Activated CD8-positive, alpha-beta T cell treated with anti-CD3 and anti-CD28 coated beads for 36 hours (primary cell): ENCODE results near the gene SHISAL2A. TPM values are rescaled to one million over a fixed set of nuclear protein-coding genes. Genes with fewer than 3 reads are reported as not detected.

Experiments used
- ATAC-seq: fragments of 200-7000 bp; cut with Tn5 transposase; one replicate; pipeline ENCODE4 v1.10.0; 2021; ENCODE audit warnings: mild to moderate bottlenecking, moderate library complexity
- CTCF ChIA-PET: fragments of 350-600 bp; sonication (Branson Sonifier 250); formaldehyde crosslinking; loops from one replicate; lab custom pipeline; 2021; ENCODE audit warnings: antibody characterized with exemption; lab: Charles Lee
- POLR2A ChIA-PET: fragments of 350-600 bp; sonication (Branson Sonifier 250); formaldehyde crosslinking; loops from one replicate; lab custom pipeline; 2021; ENCODE audit warnings: antibody characterized with exemption; lab: Charles Lee
- DNase-seq: peaks from one replicate; pipeline ENCODE4 v3.0.0-alpha.2; 2020
- H3K27ac Mint-ChIP-seq: one replicate; pipeline ENCODE4 v1.8.0; 2021; ENCODE audit warnings: mild to moderate bottlenecking, mixed read lengths
- H3K27me3 Mint-ChIP-seq: one replicate; pipeline ENCODE4 v1.8.0; 2021; ENCODE audit warnings: mixed read lengths
- H3K36me3 Mint-ChIP-seq: one replicate; pipeline ENCODE4 v1.8.0; 2021; ENCODE audit warnings: low read depth, mixed read lengths
- H3K4me1 Mint-ChIP-seq: one replicate; pipeline ENCODE4 v1.8.0; 2021; ENCODE audit warnings: low read depth, mixed read lengths
- H3K4me3 Mint-ChIP-seq: one replicate; pipeline ENCODE4 v1.8.0; 2021; ENCODE audit warnings: mild to moderate bottlenecking, moderate library complexity, mixed read lengths
- H3K9me3 Mint-ChIP-seq: one replicate; pipeline ENCODE4 v1.8.0; 2021; ENCODE audit warnings: mixed read lengths
- intact Hi-C: fragments of 100-400 bp; cut with micrococcal nuclease; formaldehyde crosslinking; loops from one replicate; pipeline ENCODE4 v1.10.0; 2022
- total RNA-seq, 2 experiments: library from RNA; stranded (reverse); gene quantifications; one replicate each; pipeline ENCODE4 v1.2.3, GENCODE V29; 2021
- TF ChIP-seq, protein P1 (sequence below): fragments of 200-600 bp; IDR thresholded peaks from one replicate; pipeline ENCODE4 v1.8.0; 2022; ENCODE audit warnings: antibody characterized with exemption, mild to moderate bottlenecking

The SHISAL2A gene
- total RNA-seq, 2 experiments from 2014 or later, result 14.6 to 16.2 TPM

DNA sequence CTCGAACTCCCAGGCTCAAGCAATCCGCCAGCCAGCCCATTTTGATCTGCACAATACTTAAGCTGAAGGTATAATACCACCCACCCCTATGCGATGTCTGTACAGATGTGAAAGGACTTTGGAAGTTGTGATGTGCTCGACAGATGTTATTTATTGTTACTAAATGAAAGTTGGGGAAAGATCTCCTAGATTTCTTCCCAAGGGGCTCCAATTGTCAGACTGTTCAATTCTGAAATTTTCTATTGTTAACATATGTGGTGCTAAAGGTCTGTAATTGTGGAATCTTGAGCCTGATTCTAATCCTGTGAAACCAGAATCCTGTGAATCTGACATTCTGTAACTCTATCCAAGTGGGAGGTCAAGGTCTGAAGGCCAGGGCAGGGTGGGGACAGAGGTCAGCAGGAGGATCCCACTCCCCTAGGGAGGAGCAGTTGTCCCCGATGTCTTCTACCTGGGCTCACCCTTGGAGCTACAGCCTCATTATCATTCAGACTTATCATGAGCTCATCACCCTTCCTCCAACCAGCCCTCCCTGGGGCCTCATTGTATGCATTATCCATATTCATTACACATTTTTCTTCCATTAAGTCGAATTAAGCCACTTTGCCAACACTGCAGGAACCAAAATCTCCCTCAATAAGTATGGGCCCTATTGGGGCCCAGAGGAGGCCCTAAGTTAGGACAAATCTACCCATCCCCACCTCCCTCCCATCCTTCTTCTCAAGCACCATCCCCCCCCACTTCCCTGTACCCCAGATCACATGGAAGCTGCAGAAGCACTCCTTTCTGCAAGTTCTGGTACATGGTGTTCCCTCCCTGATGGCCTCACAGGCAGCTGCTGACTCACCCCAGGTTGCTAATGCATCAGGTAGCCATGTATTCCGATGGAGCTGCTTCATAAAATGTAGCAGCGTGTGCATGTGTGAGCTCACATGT is 32.3 kb downstream of the SHISAL2A start:
- no peak overlapping the region for H3K4me3 Mint-ChIP-seq
- H3K27me3 Mint-ChIP-seq, result no peaks in the 10 kb centered on the region
- H3K36me3 Mint-ChIP-seq, result peaks cover 2% of the 10 kb centered on the region
- CTCF ChIA-PET, result interaction anchor here (1.0 to 1.7 kb wide), 4 partner anchors 8 to 261 kb away, joined by 3 to 5 read pairs (median 4); partner anchors contain the start of genes ORC1 and PRPF38A
- no peaks in the 10 kb centered on the region for H3K9me3 Mint-ChIP-seq
- no peak overlapping the region for H3K27ac Mint-ChIP-seq
- intact Hi-C loops, result no loop called here
- no peak for ATAC-seq
- peaks cover 8% of the 10 kb centered on the region for H3K4me1 Mint-ChIP-seq
- no peak for DNase-seq
- POLR2A ChIA-PET, result interaction anchor here (1.0 kb wide), 2 partner anchors 84 to 114 kb away, joined by 3 read pairs; no protein-coding TSS in a partner anchor
- TF ChIP-seq, protein P1, sequence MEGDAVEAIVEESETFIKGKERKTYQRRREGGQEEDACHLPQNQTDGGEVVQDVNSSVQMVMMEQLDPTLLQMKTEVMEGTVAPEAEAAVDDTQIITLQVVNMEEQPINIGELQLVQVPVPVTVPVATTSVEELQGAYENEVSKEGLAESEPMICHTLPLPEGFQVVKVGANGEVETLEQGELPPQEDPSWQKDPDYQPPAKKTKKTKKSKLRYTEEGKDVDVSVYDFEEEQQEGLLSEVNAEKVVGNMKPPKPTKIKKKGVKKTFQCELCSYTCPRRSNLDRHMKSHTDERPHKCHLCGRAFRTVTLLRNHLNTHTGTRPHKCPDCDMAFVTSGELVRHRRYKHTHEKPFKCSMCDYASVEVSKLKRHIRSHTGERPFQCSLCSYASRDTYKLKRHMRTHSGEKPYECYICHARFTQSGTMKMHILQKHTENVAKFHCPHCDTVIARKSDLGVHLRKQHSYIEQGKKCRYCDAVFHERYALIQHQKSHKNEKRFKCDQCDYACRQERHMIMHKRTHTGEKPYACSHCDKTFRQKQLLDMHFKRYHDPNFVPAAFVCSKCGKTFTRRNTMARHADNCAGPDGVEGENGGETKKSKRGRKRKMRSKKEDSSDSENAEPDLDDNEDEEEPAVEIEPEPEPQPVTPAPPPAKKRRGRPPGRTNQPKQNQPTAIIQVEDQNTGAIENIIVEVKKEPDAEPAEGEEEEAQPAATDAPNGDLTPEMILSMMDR, result no peak

DNA sequence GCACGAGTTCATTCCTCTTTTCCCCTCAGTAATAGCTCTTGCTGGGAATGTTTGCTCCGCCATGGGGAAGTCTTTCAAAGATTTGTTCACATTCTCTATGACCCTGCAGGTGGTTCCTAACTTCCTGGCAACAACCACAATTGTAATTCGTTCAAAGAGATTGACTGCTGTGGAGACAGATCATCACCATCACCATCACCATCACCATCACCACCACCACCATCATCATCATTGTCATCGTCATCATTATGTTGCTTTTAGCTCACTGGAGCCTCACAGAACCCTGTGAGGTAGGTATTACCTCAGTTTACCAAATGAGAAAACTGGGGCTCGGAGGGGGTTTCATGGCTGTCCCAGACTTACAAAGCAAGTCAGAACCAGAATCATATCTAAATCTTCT is 34.3 kb downstream of the SHISAL2A start:
- ATAC-seq (no peak), DNase-seq (no peak)
- Mint-ChIP-seq H3K9me3 (no peaks in the 10 kb centered on the region), H3K4me1 (no peaks in the 10 kb centered on the region), H3K27me3 (no peaks in the 10 kb centered on the region), H3K27ac (no peak overlapping the region), H3K36me3 (peaks cover 7% of the 10 kb centered on the region), H3K4me3 (no peak overlapping the region)
- POLR2A ChIA-PET, result no interaction called here
- TF ChIP-seq, protein P1, result no peak
- CTCF ChIA-PET, result interaction anchor here (0.6 to 1.9 kb wide), 7 partner anchors 9 to 203 kb away, joined by 3 to 7 read pairs (median 5); no protein-coding TSS in a partner anchor
- intact Hi-C loops, result no loop called here

DNA sequence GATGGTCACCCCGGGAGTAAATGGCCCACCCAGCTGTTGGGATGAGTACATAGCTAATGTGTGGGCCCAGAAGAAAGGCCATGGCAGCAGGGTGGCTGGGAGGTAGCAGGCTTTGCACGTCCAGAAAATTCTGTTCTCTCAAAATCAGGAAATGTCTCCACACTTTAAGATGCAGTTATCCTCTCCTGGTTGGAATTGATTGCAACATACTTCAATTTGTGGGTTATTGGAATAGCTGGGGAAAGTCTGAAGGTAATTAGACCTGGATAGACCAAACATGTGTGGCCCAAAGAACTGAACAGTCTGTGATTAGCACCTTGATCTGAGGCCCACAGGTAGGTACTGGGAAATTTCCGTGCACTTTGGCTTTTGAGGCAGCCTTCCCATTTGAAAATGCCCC is 35.0 kb downstream of the SHISAL2A start:
- no peak overlapping the region for H3K27ac Mint-ChIP-seq
- H3K27me3 Mint-ChIP-seq, result no peaks in the 10 kb centered on the region
- TF ChIP-seq, protein P1, result no peak
- H3K9me3 Mint-ChIP-seq, result no peaks in the 10 kb centered on the region
- peaks cover 7% of the 10 kb centered on the region for H3K36me3 Mint-ChIP-seq
- ATAC-seq, result no peak
- CTCF ChIA-PET, result interaction anchor here (1.1 to 1.9 kb wide), 4 partner anchors 18 to 47 kb away, joined by 3 to 7 read pairs (median 5); no protein-coding TSS in a partner anchor
- POLR2A ChIA-PET, result no interaction called here
- H3K4me3 Mint-ChIP-seq, result no peak overlapping the region
- DNase-seq, result no peak
- intact Hi-C loops, result no loop called here
- H3K4me1 Mint-ChIP-seq, result no peaks in the 10 kb centered on the region

DNA sequence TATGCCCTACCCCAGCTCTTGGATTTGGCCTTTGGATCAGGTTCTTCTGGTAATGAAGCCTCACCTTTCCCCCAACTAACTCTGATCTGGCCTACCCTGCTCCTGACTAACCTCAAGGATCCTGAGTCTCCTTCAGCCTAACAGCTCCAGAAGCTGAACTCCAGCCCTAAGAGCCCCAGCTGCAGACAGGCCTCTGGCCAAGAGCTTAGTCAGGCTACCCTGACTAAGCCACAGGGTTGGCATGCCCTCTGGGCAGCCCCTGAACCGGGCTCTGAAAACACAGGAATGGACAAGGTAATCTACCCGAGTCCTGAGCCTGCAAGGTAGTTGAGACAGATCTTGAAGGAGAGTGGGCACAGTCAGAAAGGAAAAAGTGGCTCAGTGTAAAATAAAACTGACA is 35.7 kb downstream of the SHISAL2A start:
- TF ChIP-seq, protein P1, result no peak
- Mint-ChIP-seq H3K36me3 (peaks cover 7% of the 10 kb centered on the region), H3K4me1 (no peaks in the 10 kb centered on the region), H3K27me3 (no peaks in the 10 kb centered on the region), H3K27ac (peak overlapping the region; percentile 30), H3K9me3 (no peaks in the 10 kb centered on the region), H3K4me3 (no peak overlapping the region)
- CTCF ChIA-PET, result interaction anchor here (1.0 to 1.5 kb wide), 2 partner anchors 17 to 20 kb away, joined by 3 read pairs; no protein-coding TSS in a partner anchor
- POLR2A ChIA-PET, result interaction anchor here (0.8 kb wide), 1 partner anchor 11 kb away, joined by 3 read pairs; no protein-coding TSS in a partner anchor
- ATAC-seq, result no peak
- intact Hi-C loops, result no loop called here
- no peak for DNase-seq
